NCI-H774 (cell line): ENCODE measurements around the gene AMMECR1.
"Not testable (repeated sequence)": the region's sequence is repeated elsewhere in the genome, so short reads cannot be mapped to it uniquely, and the experiment has no call there.

Source experiments
- DNase-seq: peaks from one replicate; lab custom pipeline; 2025; lab: John Stamatoyannopoulos, UW

Gene AMMECR1

DNA sequence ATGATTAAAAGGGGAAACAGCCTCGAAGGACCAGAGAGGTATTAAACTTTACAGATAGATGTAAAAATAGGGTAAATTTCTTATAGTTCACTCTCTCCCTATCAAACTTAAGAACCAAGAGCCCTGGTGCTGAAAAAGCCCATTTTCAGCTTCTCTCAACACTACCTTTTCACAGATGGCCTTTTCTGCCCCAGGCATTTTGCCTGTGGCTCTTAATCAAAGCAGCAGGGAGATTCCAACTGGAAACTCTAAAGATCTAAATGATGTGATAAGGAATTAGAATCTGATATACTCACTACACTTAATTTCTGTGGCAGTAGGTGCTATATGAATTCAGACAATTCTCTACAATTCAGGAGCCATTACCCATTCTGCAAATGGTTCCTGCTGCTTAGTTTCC lies 60.0 kb downstream of the AMMECR1 start:
- no peak for DNase-seq

DNA sequence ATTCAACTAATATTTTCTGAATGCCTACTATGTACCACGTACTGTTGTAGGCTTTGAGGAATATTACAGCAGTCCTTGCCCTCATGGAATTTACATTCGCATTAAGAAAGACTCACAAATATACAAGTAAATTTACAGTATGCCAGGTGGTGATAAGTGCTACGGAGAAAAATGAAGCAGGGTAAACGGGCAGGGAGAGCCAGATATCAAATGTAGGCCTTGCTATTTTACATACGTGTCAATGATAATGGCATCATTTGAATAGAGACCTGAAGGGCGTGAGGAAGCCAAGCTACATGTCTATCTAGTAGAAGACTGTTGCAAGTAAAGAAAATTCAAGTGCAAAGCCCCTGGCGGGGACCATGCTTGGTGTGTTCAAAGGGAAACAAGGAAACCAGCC lies 65.2 kb downstream of the AMMECR1 start:
- no peak for DNase-seq

DNA sequence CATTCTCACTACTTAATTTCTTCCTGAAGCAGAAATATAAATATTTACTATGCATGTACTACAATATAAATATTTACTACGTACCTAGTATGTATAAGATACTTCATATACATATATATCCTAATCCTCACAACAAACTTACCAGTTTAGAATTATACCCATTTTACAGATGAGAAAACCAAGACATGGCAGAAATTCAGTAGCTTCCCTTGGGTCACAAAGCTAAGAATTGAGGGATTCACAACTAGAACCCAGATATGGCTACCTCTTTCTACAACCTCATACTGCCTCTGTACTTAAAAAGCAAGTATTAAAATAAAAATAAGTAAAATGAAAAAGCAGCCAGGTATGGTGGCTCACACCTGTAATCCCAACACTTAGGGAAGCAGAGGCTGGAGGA lies 65.9 kb downstream of the AMMECR1 start:
- no peak for DNase-seq

DNA sequence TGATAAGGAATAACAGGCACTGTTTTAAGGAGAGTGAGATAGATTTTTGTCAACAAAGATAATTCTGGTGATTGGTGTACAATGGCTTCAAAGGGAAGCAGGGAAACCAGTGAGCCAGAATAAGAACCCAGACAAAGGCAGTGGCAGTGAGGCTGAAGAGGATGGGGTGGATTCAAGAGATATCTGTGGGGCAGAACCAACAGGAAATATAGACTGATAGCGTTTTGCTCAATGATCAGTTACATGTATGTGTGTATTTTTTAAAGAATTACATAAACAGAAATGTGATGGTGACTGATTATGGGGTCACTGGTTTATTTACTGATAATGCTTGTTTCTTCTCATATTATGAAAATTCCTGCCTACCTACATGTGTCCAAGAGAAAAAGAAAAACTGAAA lies 66.4 kb downstream of the AMMECR1 start:
- no peak for DNase-seq

DNA sequence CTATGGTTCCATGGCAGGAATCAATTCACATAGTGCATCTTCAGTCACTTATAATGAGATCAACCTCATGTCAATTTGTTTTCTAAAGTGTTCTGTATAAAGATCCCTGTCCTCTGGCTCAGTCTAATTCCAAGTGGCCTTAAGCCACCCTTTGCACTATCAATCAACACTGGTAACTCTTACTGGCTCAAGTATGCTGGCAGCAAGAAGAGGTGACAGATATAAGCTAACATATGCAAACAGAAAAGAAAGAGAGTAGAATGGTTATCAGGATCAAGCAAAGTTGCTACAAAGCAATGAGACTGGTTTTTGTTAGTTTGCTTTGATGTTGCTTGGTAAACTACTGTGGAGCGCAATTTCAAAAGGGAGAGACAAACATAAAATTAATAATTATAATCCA lies 67.0 kb downstream of the AMMECR1 start:
- no peak for DNase-seq

DNA sequence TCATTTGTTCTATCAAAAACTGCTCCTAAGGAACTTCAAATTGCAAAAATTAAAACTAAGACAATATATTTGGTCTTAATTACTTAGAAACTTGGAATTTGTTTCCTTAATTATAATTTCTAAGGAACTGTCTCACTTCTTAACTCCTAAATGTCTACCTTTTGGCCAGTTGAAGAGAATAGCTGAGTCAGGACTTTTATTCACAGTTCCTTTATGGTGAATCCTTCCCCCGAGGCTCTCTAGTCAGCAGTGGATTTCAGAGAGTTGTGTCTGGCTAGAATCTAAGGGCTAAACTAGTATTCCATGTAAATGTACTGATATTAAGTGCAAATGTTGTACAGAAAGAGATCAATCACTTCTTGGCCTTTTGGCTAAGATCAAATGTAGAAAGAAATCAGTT lies 69.3 kb downstream of the AMMECR1 start:
- DNase-seq: no peak

DNA sequence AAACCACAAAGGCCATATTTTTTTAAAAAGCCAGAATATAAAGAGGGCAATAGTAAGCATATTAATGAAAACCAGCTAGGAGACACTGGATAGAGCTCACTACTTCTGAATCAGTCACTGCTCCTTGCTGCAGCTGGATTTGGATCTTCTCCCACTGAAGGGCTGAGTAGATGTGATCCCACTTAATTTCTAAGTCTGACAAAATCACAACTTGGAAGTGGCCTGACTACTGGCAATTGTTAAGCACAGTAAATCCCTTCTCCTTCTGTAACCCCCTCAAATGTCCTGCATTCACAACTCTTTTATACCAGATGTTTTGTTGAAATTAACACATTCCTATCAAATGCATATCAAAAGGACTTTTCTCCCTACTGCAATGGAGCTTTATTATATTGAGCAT lies 72.9 kb downstream of the AMMECR1 start:
- no peak for DNase-seq

DNA sequence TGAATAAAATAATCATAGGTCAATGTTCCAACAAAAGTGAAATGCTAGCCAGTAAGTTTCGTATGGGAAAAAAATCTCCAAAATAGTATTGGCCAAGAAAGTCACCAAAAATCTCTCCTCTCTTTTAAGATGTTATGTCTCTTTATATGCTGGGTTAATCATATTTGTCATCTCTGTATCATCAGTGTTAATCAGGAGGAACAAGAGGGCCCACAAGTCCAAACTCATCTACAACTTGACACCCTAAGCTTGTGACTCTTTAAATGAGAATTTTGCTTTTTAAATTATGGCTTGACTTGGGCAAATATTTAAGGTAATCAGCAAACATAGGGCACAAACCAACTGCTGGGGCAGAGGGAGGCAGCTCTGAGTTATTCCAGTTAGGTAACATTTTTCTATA lies 75.5 kb downstream of the AMMECR1 start:
- no peak for DNase-seq

DNA sequence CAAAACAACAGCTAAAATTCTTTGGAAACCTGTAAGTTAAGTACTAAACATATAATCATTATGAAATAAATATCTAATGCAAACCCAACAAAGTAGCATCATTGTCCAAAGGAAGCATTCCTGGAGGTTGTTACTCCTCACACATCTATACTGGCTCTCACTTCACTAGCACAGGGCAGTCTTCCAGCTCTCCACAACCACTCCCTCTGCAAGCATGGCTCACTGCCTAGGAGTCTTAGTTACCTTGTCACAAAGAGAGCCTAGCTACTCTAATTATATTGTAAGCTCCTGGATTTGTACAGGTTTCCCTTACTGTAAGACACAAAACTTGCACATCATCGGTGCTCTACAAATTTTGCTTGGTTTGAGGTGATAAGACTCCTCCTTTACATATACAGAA lies 76.1 kb downstream of the AMMECR1 start:
- DNase-seq: no peak

DNA sequence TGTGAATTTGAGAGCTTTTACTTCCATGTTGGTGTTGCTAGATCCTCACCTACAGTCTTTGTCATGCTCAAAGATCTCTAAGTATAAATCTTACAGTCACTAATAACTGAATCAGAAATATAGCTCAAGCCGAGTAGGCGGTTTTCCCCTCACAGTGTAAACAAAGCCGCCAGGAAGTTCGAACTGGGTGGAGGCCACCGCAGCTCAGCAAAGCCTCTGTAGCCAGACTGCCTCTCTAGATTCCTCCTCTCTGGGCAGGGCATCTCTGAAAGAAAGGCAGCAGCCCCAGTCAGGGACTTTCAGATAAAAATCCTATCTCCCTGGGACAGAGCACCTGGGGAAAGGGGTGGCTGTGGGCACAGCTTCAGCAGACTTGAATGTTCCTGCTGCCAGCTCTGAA lies 79.6 kb downstream of the AMMECR1 start:
- DNase-seq: not testable (repeated sequence)

DNA sequence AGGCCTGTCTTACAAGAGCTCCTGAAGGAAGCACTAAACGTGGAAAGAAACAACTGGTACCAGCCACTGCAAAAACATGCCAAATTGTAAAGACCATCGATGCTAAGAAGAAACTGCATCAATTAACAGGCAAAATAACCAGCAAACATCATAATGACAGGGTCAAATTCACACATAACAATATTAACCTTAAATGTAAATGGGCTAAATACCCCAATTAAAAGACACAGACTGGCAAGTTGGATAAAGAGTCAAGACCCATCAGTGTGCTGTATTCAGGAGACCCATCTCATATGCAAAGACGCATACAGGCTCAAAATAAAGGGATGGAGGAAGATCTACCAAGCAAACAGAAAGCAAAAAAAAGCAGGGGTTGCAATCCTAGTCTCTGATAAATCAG lies 86.4 kb downstream of the AMMECR1 start:
- DNase-seq: not testable (repeated sequence)

DNA sequence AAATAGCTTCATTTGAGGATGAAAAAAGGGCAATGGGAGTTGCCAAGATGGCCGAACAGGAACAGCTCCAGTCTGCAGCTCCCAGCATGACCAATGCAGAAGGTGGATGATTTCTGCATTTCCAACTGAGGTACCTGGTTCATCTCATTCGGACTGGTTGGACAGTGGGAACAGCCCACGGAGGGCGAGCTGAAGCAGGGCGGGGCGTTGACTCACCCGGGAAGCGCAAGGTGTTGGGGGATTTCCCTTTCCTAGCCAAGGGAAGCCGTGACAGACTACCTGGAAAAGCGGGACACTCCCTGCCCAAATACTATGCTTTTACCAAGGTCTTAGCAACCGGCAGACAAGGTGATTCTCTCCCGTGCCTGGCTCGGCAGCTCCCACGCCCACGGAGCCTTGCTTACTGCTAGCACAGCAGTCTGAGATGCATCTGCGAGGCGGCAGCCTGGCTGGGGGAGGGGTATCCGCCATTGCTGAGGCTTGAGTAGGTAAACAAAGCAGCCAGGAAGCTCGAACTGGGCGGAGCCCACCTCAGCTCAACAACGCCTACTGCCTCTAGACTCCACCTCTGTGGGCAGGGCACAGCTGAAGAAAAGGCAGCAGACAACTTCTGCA lies 88.3 kb downstream of the AMMECR1 start:
- DNase-seq: not testable (repeated sequence)

DNA sequence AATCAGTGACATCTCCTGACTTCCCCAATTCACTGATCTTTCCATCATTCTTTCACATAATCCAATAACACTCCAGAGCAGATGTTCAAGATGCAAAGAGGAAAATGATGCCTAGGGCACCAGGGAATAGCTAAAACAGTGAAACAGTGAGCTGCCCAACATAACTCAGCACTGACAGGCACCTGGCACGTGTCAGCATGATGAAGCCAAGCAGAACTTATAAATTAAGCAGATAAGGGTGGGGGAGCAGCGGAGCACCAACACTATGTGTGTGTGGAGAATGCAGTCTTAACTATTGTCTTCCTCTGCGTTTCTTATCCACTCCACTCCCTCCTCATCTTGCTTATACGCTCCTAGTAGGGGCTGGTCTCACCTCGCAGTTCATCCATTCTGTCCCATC lies 89.4 kb downstream of the AMMECR1 start:
- no peak for DNase-seq

DNA sequence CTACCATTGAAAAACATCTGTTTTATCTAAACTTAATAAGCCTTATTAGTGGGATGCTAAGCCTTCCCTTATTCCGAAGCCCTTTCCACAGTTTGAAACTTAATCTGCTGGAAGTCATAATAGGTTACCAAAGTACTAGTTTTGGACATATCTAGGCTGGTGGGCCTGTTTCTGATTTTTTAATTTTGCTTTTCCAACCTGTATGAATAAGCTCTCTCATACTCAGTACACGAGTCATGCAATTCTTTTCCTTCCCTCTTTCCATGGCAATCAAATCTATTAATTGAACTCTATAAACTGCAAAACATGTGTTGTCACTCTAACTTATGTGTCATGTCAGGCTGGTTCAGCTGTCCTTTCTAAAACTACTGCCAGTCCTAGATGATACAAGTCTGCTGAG lies 91.0 kb downstream of the AMMECR1 start:
- no peak for DNase-seq

DNA sequence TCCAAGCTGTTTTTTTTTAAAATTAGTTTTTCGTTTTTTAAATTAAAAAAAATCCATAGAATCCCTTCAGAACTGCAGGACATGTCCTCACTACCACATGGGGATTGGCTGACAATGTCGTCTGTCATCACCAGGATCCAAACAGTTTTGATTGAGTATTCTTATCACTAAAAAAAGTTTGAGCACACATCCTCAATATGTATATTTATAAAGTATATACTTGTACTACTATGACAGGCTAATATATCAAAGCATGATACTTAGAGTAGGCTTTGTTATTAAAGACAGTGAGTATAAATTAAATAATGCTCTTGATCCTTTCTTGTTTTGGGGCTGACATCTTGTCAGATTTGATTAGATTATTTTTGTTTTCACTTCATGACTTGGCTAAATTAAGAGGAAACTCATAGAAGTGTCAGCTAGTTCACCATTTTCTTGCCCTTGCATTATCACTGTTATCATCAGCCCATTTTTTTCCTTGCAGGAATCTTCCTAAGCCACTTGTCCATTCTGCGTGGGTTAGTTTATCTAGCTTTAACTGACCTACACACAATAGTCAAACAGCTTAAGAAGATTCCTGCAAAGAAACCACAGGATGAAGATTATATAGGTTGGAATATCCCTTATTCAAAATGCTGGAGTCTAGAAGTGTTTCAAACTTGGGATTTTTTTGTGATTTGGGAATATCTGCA lies 92.8 kb downstream of the AMMECR1 start:
- no peak for DNase-seq

DNA sequence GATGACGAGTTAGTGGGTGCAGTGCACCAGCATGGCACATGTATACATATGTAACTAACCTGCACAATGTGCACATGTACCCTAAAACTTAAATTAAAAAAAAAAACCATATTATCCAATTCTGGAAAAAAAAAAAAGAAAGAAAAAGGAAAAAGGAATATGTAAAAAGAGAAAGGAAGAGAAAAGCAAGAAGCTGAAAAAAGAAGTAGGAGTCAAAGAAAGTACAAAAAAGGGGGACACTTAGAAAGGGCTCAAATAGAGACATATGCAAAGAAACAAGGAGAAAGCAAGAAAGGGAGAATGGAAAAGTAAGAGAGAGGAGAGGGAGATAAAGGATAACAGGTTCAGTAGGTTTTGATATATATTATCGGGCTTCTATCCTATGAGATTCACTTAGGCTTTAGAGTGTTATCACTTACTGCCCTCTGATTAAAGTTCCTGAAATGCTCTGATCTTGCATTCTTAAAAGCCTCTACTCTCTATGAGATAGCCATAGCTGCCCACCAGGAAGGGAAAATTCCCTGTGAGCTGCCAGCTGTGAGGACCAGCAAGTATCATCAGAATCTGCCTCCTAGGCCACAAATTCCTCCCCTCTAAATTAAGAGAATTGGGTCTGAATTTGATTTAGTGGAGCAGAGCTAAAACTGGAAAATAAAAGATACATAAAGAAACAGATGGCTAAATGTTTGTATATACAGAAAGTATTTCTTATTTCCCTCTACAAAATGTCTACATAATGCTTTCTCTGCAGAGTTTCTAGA lies 95.2 kb downstream of the AMMECR1 start:
- no peak for DNase-seq

DNA sequence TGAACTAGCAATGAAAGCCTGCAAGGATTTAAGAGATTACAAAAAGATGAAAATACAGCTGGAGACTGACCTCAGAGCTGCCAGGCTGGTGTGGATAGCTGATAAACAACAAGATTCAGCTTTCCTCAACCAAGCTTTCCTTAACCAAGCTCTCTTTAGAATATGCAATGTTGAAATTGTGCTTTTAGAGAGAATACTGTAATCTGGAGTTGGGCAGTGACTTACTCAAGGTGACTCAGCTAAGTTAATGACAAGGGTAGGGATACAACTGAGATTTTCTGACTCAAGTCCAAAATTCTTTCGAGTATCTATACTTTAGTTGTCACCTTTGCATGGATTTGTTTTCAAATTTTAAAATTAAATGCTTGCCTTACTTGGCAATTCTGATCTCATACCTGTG lies 98.0 kb downstream of the AMMECR1 start:
- DNase-seq: no peak

DNA sequence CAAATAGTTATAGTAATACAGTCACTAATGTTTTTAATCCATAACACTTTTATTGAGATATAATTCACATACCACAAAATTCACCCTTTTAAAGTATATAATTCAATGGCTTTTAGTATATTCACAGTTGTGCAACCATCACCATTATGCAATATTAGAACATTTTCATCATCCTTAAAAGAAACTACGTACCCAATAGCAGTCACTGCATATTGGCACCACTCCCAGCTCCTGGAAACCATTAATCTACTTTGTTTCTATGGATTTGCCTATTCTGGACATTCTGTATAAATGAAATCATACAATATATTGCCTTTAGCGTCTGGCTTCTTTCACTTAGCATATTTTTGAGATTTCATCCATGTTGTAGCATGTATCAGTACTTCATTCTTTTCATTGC lies 99.3 kb downstream of the AMMECR1 start:
- DNase-seq: no peak

DNA sequence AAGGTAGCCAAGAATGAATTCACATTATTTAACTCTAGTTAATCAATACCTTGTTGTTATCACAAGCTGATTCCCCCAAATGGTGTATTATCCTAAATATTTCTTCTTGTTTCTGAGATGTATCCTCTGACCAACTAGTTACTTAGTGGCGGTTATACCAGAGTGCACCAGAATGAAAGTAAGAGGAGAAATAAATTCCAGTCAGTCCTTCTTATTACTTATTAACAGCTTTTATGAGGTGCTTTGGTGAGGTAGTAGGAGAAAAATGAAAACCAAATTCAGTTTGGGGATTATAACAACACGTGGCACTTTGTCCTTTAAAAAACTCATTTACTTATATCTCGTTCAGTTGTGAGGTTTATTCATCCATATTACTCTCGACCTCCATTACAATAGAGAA lies 101.9 kb downstream of the AMMECR1 start:
- no peak for DNase-seq

DNA sequence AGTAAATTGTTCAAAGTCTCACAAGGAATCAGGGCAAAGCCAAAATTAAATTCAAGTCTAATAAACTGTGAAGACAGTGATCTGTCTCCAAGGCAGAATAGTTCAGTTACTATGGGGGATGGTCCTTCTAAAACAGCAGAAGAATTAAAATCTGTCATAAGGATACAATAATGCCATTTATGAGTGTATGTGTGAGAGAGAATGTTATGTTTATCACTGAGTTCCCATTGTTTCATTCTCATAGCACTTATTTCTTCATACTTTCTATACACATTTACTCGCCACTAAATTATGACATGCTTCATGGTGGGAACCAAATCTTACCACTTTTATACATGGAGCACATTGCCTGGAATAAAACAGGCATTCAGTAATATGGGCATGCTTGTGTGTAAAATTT lies 102.5 kb downstream of the AMMECR1 start:
- DNase-seq: no peak

DNA sequence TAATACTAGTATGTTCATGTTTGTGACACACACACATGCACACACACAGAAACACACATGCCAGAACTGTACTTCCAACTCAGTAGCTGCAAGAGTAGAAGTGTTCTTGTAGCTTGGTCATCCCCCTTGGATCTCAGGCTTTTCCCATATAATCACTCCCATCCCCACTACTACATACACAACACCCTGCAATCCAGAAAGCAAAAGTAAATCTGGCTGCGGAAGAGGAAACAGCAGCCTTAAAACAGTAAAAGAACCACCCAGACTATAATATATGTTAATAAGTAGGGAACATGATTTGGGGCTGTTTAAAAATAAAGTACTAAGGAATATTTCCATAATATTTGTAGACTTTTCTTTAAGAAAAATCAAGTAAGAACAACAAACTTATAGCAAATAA lies 103.2 kb downstream of the AMMECR1 start:
- DNase-seq: no peak

DNA sequence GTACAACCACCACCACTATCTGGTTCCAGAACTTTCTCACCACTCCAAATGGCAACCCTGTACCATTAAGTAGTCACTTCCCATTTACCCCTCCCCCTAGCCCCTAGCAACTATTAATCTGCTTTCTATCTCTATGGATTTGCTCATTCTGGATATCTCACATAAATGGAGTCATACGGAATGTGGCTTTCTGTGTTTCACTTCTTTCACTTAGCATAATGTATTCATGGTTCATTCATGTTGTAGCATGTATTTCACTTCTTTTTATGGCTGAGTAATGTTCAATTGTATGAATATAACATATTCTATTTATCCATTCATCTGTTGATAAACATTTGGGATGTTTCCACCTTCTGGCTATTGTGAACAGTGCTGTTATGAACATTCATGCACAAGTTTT lies 104.7 kb downstream of the AMMECR1 start:
- no peak for DNase-seq

DNA sequence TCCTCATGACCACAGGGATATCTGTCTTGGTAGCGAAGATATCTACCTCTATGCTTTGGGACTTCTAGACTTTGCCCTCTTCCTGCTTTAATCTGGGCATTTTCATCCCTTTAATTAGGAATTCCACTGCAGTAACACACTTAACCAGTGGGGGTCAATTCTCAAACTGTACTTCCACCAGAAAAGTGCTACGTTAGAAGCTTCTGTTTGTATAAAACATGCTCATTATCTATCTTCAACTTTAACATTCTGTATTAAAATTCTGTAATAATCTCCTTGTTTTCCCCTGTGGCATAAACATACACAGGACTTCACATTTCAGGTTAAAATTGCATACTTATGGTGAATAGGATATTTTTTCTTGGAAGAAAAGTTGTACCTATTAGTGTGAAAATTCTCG lies 105.6 kb downstream of the AMMECR1 start:
- DNase-seq: no peak

DNA sequence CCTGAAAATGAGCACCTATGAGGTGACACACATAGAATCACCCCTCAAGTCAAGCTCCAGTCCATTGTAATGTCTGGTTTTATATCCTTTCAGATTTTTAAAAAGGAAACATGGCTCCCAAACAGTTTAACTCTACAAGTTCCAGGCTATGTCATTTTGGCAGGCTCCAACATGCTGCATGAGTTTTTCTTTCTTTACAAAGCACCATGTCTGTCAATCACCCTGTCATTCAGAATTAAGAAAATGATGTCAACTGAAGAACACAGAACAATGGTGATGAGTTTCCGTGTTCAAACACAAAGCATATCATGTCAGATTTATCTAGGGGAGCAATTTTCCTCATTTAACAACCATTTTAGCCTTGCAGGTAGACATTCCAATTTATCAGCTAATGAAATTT lies 106.5 kb downstream of the AMMECR1 start:
- no peak for DNase-seq
